PC-9 (cell line): ENCODE results near the gene MYL6.

ENCODE experiments used
- EZH2 ChIP-seq: fragments of 200-600 bp; sonication (generic); IDR thresholded peaks from 2 replicates; pipeline ENCODE4 v1.8.0; 2017; ENCODE audit warnings: antibody characterized with exemption, low read depth
- TF ChIP-seq, protein P1 (sequence below): fragments of 200-600 bp; sonication (generic); conservative IDR thresholded peaks from 2 replicates; pipeline ENCODE4 v1.6.1; 2017; ENCODE audit warnings: mixed run types, antibody characterized with exemption, mild to moderate bottlenecking, moderate library complexity

DNA sequence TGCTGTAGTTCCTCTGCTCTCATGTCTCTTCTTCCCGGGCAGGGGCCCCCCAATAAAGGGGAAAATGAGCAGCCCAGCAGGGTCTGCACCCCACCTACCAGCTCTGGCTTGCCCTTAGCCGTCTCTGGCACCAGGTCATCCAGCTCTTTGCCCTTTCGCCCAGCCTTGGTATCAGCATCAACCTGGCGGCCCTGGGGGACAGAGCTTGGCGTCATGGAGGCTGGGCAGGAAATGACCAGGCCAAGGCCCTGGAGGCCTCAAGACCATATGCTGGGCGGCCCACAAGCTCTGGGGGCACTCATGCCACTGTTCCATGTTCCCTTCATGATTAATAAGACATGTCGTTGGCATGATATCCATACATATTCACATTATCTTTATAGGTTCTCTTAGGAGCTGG, 14.7 kb downstream of the MYL6 start:
- TF ChIP-seq, protein P1, sequence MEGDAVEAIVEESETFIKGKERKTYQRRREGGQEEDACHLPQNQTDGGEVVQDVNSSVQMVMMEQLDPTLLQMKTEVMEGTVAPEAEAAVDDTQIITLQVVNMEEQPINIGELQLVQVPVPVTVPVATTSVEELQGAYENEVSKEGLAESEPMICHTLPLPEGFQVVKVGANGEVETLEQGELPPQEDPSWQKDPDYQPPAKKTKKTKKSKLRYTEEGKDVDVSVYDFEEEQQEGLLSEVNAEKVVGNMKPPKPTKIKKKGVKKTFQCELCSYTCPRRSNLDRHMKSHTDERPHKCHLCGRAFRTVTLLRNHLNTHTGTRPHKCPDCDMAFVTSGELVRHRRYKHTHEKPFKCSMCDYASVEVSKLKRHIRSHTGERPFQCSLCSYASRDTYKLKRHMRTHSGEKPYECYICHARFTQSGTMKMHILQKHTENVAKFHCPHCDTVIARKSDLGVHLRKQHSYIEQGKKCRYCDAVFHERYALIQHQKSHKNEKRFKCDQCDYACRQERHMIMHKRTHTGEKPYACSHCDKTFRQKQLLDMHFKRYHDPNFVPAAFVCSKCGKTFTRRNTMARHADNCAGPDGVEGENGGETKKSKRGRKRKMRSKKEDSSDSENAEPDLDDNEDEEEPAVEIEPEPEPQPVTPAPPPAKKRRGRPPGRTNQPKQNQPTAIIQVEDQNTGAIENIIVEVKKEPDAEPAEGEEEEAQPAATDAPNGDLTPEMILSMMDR = no peak
- TF ChIP-seq EZH2 = no peak
